K562 (cell line): ENCODE measurements around the gene TMEM101. TPM values are rescaled to one million over a fixed set of nuclear protein-coding genes. Genes with fewer than 3 reads are reported as not detected.

Experiments used
- BMI1 ChIP-seq: fragments of 150-350 bp; IDR thresholded peaks from 2 replicates; pipeline ENCODE4 v1.6.1; 2014; ENCODE audit warnings: low read length
- BRD4 ChIP-seq: fragments of 200-600 bp; sonication (generic); IDR thresholded peaks from 2 replicates; pipeline ENCODE4 v1.6.1; 2017; ENCODE audit warnings: inconsistent platforms
- GATAD2B ChIP-seq: fragments of 450-650 bp; IDR thresholded peaks from 2 replicates; pipeline ENCODE4 v1.6.1; 2017; ENCODE audit warnings: mild to moderate bottlenecking, borderline replicate concordance
- HBP1 ChIP-seq: fragments of 450-650 bp; formaldehyde crosslinking; IDR thresholded peaks from 2 replicates; pipeline ENCODE4 v1.4.0; 2022; ENCODE audit warnings: missing genetic modification characterization
- PCBP2 ChIP-seq: fragments of 200-400 bp; formaldehyde crosslinking; IDR thresholded peaks from 2 replicates; pipeline ENCODE4 v1.6.1; 2018; ENCODE audit warnings: low read length, low read depth, mild to moderate bottlenecking, moderate library complexity; ENCODE audit not compliant: poor library complexity, severe bottlenecking
- PHTF2 ChIP-seq: fragments of 250-450 bp; sonication (Bioruptor Pico); IDR thresholded peaks from 2 replicates; pipeline ENCODE4 v1.5.0; 2021; ENCODE audit warnings: mild to moderate bottlenecking
- PML ChIP-seq: IDR thresholded peaks from 2 replicates; pipeline ENCODE4 v1.6.1; 2012; ENCODE audit warnings: low read length, inconsistent platforms
- PTBP1 ChIP-seq: fragments of 200-400 bp; formaldehyde crosslinking; IDR thresholded peaks from 2 replicates; pipeline ENCODE4 v1.6.1; 2017; ENCODE audit warnings: low read depth, low read length
- SREBF2 ChIP-seq: sonication (generic); formaldehyde crosslinking; IDR thresholded peaks from 2 replicates; pipeline ENCODE4 v1.4.0; 2020; ENCODE audit warnings: mild to moderate bottlenecking, missing genetic modification reagents
- TBL1XR1 ChIP-seq, 2 experiments: IDR thresholded peaks; 2 replicates each; pipeline ENCODE4 v1.6.1; 2012; ENCODE audit warnings: improper control_type of control experiment in 2 of 2, low read length in 2 of 2, mild to moderate bottlenecking in 1 of 2
- ZC3H4 ChIP-seq: sonication (generic); formaldehyde crosslinking; IDR thresholded peaks from 2 replicates; pipeline ENCODE4 v1.9.0; 2021; ENCODE audit warnings: missing genetic modification reagents, borderline replicate concordance
- ZEB2 ChIP-seq: fragments of 450-650 bp; IDR thresholded peaks from 2 replicates; pipeline ENCODE4 v1.6.1; 2016
- ZNF133 ChIP-seq: fragments of 250-450 bp; sonication (Bioruptor Pico); IDR thresholded peaks from 2 replicates; pipeline ENCODE4 v1.4.0; 2020; ENCODE audit warnings: mild to moderate bottlenecking
- ZNF3 ChIP-seq: fragments of 250-450 bp; sonication (Bioruptor Pico); IDR thresholded peaks from 2 replicates; pipeline ENCODE4 v1.5.0; 2021; ENCODE audit warnings: mild to moderate bottlenecking, moderate library complexity
- ZNF586 ChIP-seq: fragments of 450-650 bp; formaldehyde crosslinking; conservative IDR thresholded peaks from 2 replicates; pipeline ENCODE4 v1.4.0; 2020; ENCODE audit warnings: mild to moderate bottlenecking, moderate library complexity
- polyA plus RNA-seq, 8 experiments: library from polyadenylated mRNA; depleted of rRNA in 4 of 8; stranded (reverse) in 5 of 8; unstranded in 3 of 8; fragments of >200 nt; fragmentation: Nextera tagmentation in 2 of 8; fragmentation: Illumina TruSeq in 1 of 8; extraction: Ambion mirVana in 2 of 8; extraction: Trizol in 1 of 8; gene quantifications; 2 replicates each; pipeline versions ENCODE4 v1.2.1 to v1.2.3, GENCODE V29; 2011 to 2014; ENCODE audit warnings: inconsistent platforms in 1 of 8, missing spikeins in 1 of 8
- total RNA-seq, 7 experiments: library from RNA; depleted of rRNA in 6 of 7; stranded (reverse); fragments of >200 nt in 6 of 7; fragmentation: Illumina TruSeq in 2 of 7; extraction: Trizol in 2 of 7; gene quantifications; 2 replicates each; pipeline versions ENCODE4 v1.2.1 to v1.2.3, GENCODE V29; 2011 to 2021; ENCODE audit warnings: low replicate concordance in 1 of 7
- TF ChIP-seq, protein P1 (sequence below), 2 experiments: IDR thresholded peaks; 2 replicates each; pipeline ENCODE4 v1.6.1; 2011; ENCODE audit warnings: borderline replicate concordance in 1 of 2, control low read depth in 1 of 2, low read depth in 1 of 2, low read length in 1 of 2, mild to moderate bottlenecking in 1 of 2, mixed read lengths in 1 of 2, moderate library complexity in 1 of 2; ENCODE audit not compliant: insufficient read depth in 1 of 2, insufficient read length in 1 of 2, poor library complexity in 1 of 2, severe bottlenecking in 1 of 2; ENCODE audit errors: extremely low read depth in 1 of 2
- TF ChIP-seq, protein P2 (sequence below): fragments of 450-650 bp; IDR thresholded peaks from 2 replicates; pipeline ENCODE4 v1.6.1; 2016; ENCODE audit warnings: antibody characterized with exemption
- TF ChIP-seq, protein P3 (sequence below): sonication (generic); formaldehyde crosslinking; IDR thresholded peaks from 2 replicates; pipeline ENCODE4 v1.8.1; 2022; ENCODE audit warnings: missing genetic modification reagents
- TF ChIP-seq, protein P4 (sequence below): sonication (generic); formaldehyde crosslinking; IDR thresholded peaks from 2 replicates; pipeline ENCODE4 v1.8.0; 2022; ENCODE audit warnings: missing genetic modification reagents, mild to moderate bottlenecking, borderline replicate concordance

The TMEM101 gene
- total and polyA plus RNA-seq, 9 of the 15 experiments (the other 6 are each of a cell fraction or from before 2014, with no cell fraction given), result 21.2 to 110 (median 37.8) TPM

GRCh38 chr17:44014437-44015172 is at the start of gene TMEM101 (continued):
- no peak for TF ChIP-seq ZNF3 (CRISPR knock-in tag)
- TF ChIP-seq BRD4, result no peak
- TF ChIP-seq ZNF586, result no peak
- no peak for TF ChIP-seq PHTF2 (CRISPR knock-in tag)
- no peak for TF ChIP-seq SREBF2 (CRISPR knock-in tag)
- TF ChIP-seq ZEB2, result peak; percentile 99
- no peak for TF ChIP-seq ZNF133
- peak; percentile 74 for TF ChIP-seq GATAD2B
- TF ChIP-seq PTBP1, result no peak
- TF ChIP-seq, protein P1, sequence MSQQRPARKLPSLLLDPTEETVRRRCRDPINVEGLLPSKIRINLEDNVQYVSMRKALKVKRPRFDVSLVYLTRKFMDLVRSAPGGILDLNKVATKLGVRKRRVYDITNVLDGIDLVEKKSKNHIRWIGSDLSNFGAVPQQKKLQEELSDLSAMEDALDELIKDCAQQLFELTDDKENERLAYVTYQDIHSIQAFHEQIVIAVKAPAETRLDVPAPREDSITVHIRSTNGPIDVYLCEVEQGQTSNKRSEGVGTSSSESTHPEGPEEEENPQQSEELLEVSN (IDR thresholded peaks at IDR 0.05; ENCODE audit: borderline replicate concordance in 1 of 2, extremely low read depth in 1 of 2, insufficient read depth in 1 of 2, insufficient read length in 1 of 2, low read depth in 1 of 2, low read length in 1 of 2, poor library complexity in 1 of 2, severe bottlenecking in 1 of 2), result peak; percentile 30 to 58
- TF ChIP-seq PML, result no peak
- TF ChIP-seq TBL1XR1 (IDR thresholded peaks at IDR 0.05; ENCODE audit: low read length in 2 of 2), result peak; percentile 74 to 86; a peak in 2 of 4 replicates
- TF ChIP-seq, protein P2, sequence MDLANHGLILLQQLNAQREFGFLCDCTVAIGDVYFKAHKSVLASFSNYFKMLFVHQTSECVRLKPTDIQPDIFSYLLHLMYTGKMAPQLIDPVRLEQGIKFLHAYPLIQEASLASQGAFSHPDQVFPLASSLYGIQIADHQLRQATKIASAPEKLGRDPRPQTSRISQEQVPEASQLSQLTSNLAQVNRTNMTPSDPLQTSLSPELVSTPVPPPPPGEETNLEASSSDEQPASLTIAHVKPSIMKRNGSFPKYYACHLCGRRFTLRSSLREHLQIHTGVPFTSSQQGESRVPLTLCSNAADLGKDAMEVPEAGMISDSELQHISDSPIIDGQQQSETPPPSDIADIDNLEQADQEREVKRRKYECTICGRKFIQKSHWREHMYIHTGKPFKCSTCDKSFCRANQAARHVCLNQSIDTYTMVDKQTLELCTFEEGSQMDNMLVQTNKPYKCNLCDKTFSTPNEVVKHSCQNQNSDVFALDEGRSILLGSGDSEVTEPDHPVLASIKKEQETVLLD, result peak; percentile 78
- TF ChIP-seq PCBP2, result no peak
- no peak for TF ChIP-seq ZC3H4 (CRISPR knock-in tag)
- TF ChIP-seq, protein P3, sequence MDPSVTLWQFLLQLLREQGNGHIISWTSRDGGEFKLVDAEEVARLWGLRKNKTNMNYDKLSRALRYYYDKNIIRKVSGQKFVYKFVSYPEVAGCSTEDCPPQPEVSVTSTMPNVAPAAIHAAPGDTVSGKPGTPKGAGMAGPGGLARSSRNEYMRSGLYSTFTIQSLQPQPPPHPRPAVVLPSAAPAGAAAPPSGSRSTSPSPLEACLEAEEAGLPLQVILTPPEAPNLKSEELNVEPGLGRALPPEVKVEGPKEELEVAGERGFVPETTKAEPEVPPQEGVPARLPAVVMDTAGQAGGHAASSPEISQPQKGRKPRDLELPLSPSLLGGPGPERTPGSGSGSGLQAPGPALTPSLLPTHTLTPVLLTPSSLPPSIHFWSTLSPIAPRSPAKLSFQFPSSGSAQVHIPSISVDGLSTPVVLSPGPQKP (CRISPR knock-in tag), result 0 out of 2 replicates have a peak, but pooled peaks have one; percentile 47
- TF ChIP-seq HBP1, result no peak
- TF ChIP-seq BMI1, result no peak
- TF ChIP-seq, protein P4, sequence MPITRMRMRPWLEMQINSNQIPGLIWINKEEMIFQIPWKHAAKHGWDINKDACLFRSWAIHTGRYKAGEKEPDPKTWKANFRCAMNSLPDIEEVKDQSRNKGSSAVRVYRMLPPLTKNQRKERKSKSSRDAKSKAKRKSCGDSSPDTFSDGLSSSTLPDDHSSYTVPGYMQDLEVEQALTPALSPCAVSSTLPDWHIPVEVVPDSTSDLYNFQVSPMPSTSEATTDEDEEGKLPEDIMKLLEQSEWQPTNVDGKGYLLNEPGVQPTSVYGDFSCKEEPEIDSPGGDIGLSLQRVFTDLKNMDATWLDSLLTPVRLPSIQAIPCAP, result no peak
